K562 (cell line): Measurements from ENCODE around the gene SIGLEC5. TPM values are rescaled to one million over a fixed set of nuclear protein-coding genes. Genes with fewer than 3 reads are reported as not detected.

Experiments
- ATAC-seq: fragments of 200-7000 bp; cut with Tn5 transposase; 3 replicates; pipeline ENCODE4 v1.9.1; 2020; ENCODE audit warnings: moderate library complexity
- BruUV-seq: library from RNA; stranded (reverse); fragments of 400-500 nt; replicated peaks from 2 replicates; lab custom pipeline; 2021; lab: Mats Ljungman, UMichigan
- CTCF ChIA-PET: fragments of 300-600 bp; formaldehyde crosslinking; extraction: SDS; loops from one replicate; lab custom pipeline; 2021; ENCODE audit warnings: low intra/inter-chr PET ratio; lab: Yijun Ruan, JAX
- POLR2A ChIA-PET: fragments of 300-600, 350-650 bp; sonication (Branson Sonifier 250); formaldehyde crosslinking; extraction: SDS; loops from one replicate; lab custom pipeline; 2021; ENCODE audit warnings: antibody characterized with exemption, inconsistent platforms; lab: Yijun Ruan, JAX
- DNase-seq, 4 experiments: peaks; one replicate each; pipeline versions ENCODE4 v3.0.0 to v3.0.0-alpha.2; 2011 to 2018; ENCODE audit warnings: low spot score in 3 of 4, mixed read lengths in 3 of 4; ENCODE audit errors: extremely low read depth in 1 of 4
- FAIRE-seq: peaks from 2 replicates; lab custom pipeline; 2011; peaks lifted over from hg19 to GRCh38; lab: Jason Lieb, UNC
- H2AFZ ChIP-seq: 2 replicates; pipeline ENCODE4 v1.6.0; 2011; ENCODE audit warnings: low read depth, low read length, control low read depth, inconsistent platforms
- H3K27ac ChIP-seq: fragments of 200-600 bp; 3 replicates; pipeline ENCODE4 v1.8.0; 2011; ENCODE audit warnings: low read depth, mild to moderate bottlenecking, control low read depth, inconsistent platforms, low read length, moderate library complexity, mixed read lengths; ENCODE audit errors: extremely low read depth
- H3K27me3 ChIP-seq, 2 experiments: fragments of 300-600 bp in 1 of 2; 2 replicates in 1 of 2; 3 replicates in 1 of 2; pipeline versions ENCODE4 v1.6.0 to v1.8.0; 2011; ENCODE audit warnings: inconsistent platforms in 2 of 2, low read length in 2 of 2, mild to moderate bottlenecking in 1 of 2, mixed read lengths in 1 of 2, moderate library complexity in 1 of 2; ENCODE audit not compliant: control insufficient read depth in 2 of 2, insufficient read depth in 2 of 2
- H3K36me3 ChIP-seq: fragments of 300-600 bp; 3 replicates; pipeline ENCODE4 v1.8.0; 2011; ENCODE audit warnings: mild to moderate bottlenecking, low read length, inconsistent platforms; ENCODE audit not compliant: control insufficient read depth, insufficient read depth
- H3K4me1 ChIP-seq, 2 experiments: fragments of 200-600 bp in 1 of 2; replicated peaks in 1 of 2; 2 replicates in 1 of 2; 3 replicates in 1 of 2; pipeline versions ENCODE4 v1.5.1 to v1.8.0; 2011; ENCODE audit warnings: inconsistent platforms in 2 of 2, low read length in 2 of 2, mild to moderate bottlenecking in 1 of 2, mixed read lengths in 1 of 2, moderate library complexity in 1 of 2; ENCODE audit not compliant: control insufficient read depth in 2 of 2, insufficient read depth in 2 of 2
- H3K4me2 ChIP-seq: 2 replicates; pipeline ENCODE4 v1.6.1; 2011; ENCODE audit warnings: low read length, control low read depth, inconsistent platforms, mixed read lengths; ENCODE audit not compliant: insufficient read depth
- H3K4me3 ChIP-seq: fragments of 200-600 bp; sonication (generic), shearing (Covaris generic); 2 replicates; pipeline ENCODE4 v1.5.1; 2016; ENCODE audit warnings: control low read depth, inconsistent platforms
- H3K79me2 ChIP-seq: fragments of 200-600 bp; 3 replicates; pipeline ENCODE4 v1.8.0; 2011; ENCODE audit warnings: low read length, inconsistent platforms; ENCODE audit not compliant: control insufficient read depth, insufficient read depth
- H3K9ac ChIP-seq, 2 experiments: 2 replicates each; pipeline versions ENCODE4 v1.6.0 to v1.6.1; 2011; ENCODE audit warnings: low read depth in 2 of 2, low read length in 2 of 2, control low read depth in 1 of 2, inconsistent platforms in 1 of 2, mild to moderate bottlenecking in 1 of 2, mixed read lengths in 1 of 2; ENCODE audit not compliant: insufficient read depth in 1 of 2
- H3K9me1 ChIP-seq: one replicate; pipeline ENCODE4 v1.6.0; 2011; ENCODE audit warnings: inconsistent platforms, mild to moderate bottlenecking, low read length, moderate library complexity; ENCODE audit not compliant: control insufficient read depth, insufficient read depth
- H3K9me3 ChIP-seq: replicated peaks from 2 replicates; pipeline ENCODE4 v1.5.1; 2011; ENCODE audit warnings: low read depth, low read length, inconsistent platforms; ENCODE audit not compliant: control insufficient read depth, insufficient read depth
- H4K20me1 ChIP-seq: replicated peaks from 2 replicates; pipeline ENCODE4 v1.6.1; 2011; ENCODE audit warnings: low read length, inconsistent platforms, mixed read lengths; ENCODE audit not compliant: control insufficient read depth, insufficient read depth
- ADNP ChIP-seq: fragments of 200-800 bp; sonication (Bioruptor generic); IDR thresholded peaks from 2 replicates; pipeline ENCODE4 v1.6.1; 2016; ENCODE audit warnings: missing genetic modification characterization, missing compliant biosample characterization
- ATF7 ChIP-seq: fragments of 450-650 bp; IDR thresholded peaks from 2 replicates; pipeline ENCODE4 v1.7.1; 2014; ENCODE audit warnings: mild to moderate bottlenecking, moderate library complexity
- BCOR ChIP-seq: fragments of 450-650 bp; IDR thresholded peaks from 2 replicates; pipeline ENCODE4 v1.6.1; 2016
- CHD4 ChIP-seq: fragments of 200-600 bp; sonication (generic); IDR thresholded peaks from 3 replicates; pipeline ENCODE4 v1.6.1; 2012; ENCODE audit warnings: low read depth, mild to moderate bottlenecking, mixed read lengths, low read length, inconsistent platforms; ENCODE audit not compliant: insufficient read depth, insufficient replicate concordance, poor library complexity, severe bottlenecking
- CTCFL ChIP-seq: IDR thresholded peaks from 2 replicates; pipeline ENCODE4 v1.6.1; 2011; ENCODE audit warnings: borderline replicate concordance, low read depth, mild to moderate bottlenecking, moderate library complexity, low read length; ENCODE audit not compliant: insufficient read depth, poor library complexity, severe bottlenecking
- FOXO4 ChIP-seq: fragments of 450-650 bp; formaldehyde crosslinking; IDR thresholded peaks from 2 replicates; pipeline ENCODE4 v1.4.0; 2020; ENCODE audit warnings: mild to moderate bottlenecking, moderate library complexity
- GABPB2 ChIP-seq: fragments of 250-450 bp; sonication (Bioruptor Pico); conservative IDR thresholded peaks from 2 replicates; pipeline ENCODE4 v1.5.1; 2021; ENCODE audit warnings: mild to moderate bottlenecking
- JUN ChIP-seq, 2 experiments: sonication (generic) in 1 of 2; formaldehyde crosslinking in 1 of 2; IDR thresholded peaks; 2 replicates each; pipeline versions ENCODE4 v1.6.1 to v1.8.0; 2012 to 2022; ENCODE audit warnings: borderline replicate concordance in 2 of 2, mild to moderate bottlenecking in 2 of 2, improper control_type of control experiment in 1 of 2, low read depth in 1 of 2, low read length in 1 of 2, missing genetic modification reagents in 1 of 2
- KDM1A ChIP-seq, 2 experiments: fragments of 450-650 bp; IDR thresholded peaks; 2 replicates each; pipeline ENCODE4 v1.6.1; 2016; ENCODE audit warnings: mild to moderate bottlenecking in 2 of 2
- MITF ChIP-seq: IDR thresholded peaks from 2 replicates; pipeline ENCODE4 v1.6.1; 2014; ENCODE audit warnings: antibody characterized with exemption
- NCOA2 ChIP-seq, 2 experiments: fragments of 450-650 bp; IDR thresholded peaks; 2 replicates each; pipeline ENCODE4 v1.6.1; 2018; ENCODE audit warnings: mild to moderate bottlenecking in 2 of 2, moderate library complexity in 1 of 2; ENCODE audit not compliant: partially characterized antibody in 2 of 2
- NFE2L1 ChIP-seq: fragments of 450-650 bp; IDR thresholded peaks from 2 replicates; pipeline ENCODE4 v1.6.1; 2016; ENCODE audit warnings: missing genetic modification characterization, low read depth, mild to moderate bottlenecking, missing compliant biosample characterization, moderate library complexity, borderline replicate concordance
- NUFIP1 ChIP-seq: fragments of 450-650 bp; IDR thresholded peaks from 2 replicates; pipeline ENCODE4 v1.6.1; 2018; ENCODE audit not compliant: partially characterized antibody
- RBM25 ChIP-seq: fragments of 200-400 bp; formaldehyde crosslinking; IDR thresholded peaks from 2 replicates; pipeline ENCODE4 v1.6.1; 2018; ENCODE audit warnings: low read length, low read depth, moderate library complexity; ENCODE audit not compliant: severe bottlenecking
- ZFP36 ChIP-seq: fragments of 150-350 bp; IDR thresholded peaks from 2 replicates; pipeline ENCODE4 v1.6.1; 2018; ENCODE audit warnings: low read length, low read depth; ENCODE audit not compliant: partially characterized antibody
- ZNF277 ChIP-seq: fragments of 250-450 bp; sonication (Bioruptor Pico); IDR thresholded peaks from 2 replicates; pipeline ENCODE4 v1.8.0; 2022; ENCODE audit warnings: inconsistent platforms, mild to moderate bottlenecking, moderate library complexity, borderline replicate concordance
- WGBS: fragments of 100-300 bp; shearing (Covaris generic); methylation state at CpG from one replicate; pipeline ENCODE4 v1.1.6; 2016; ENCODE audit warnings: low coverage, mixed read lengths; ENCODE audit not compliant: insufficient coverage; ENCODE audit errors: missing lambda C conversion rate; 5-methylcytosine and 5-hydroxymethylcytosine counted together
- in situ Hi-C: fragments of 300-500 bp; cut with MboI; formaldehyde crosslinking; loops from 4 replicates; pipeline ENCODE4 v1.15.0; 2018; ENCODE audit warnings: inconsistent platforms, mixed read lengths
- intact Hi-C: fragments of 100-400 bp; cut with micrococcal nuclease; formaldehyde crosslinking; loops from 2 replicates; pipeline ENCODE4 v1.14.2; 2022
- polyA plus RNA-seq, 8 experiments: library from polyadenylated mRNA; depleted of rRNA in 4 of 8; stranded (reverse) in 5 of 8; unstranded in 3 of 8; fragments of >200 nt; fragmentation: Nextera tagmentation in 2 of 8; fragmentation: Illumina TruSeq in 1 of 8; extraction: Ambion mirVana in 2 of 8; extraction: Trizol in 1 of 8; gene quantifications; 2 replicates each; pipeline versions ENCODE4 v1.2.1 to v1.2.3, GENCODE V29; 2011 to 2014; ENCODE audit warnings: inconsistent platforms in 1 of 8, missing spikeins in 1 of 8
- total RNA-seq, 7 experiments: library from RNA; depleted of rRNA in 6 of 7; stranded (reverse); fragments of >200 nt in 6 of 7; fragmentation: Illumina TruSeq in 2 of 7; extraction: Trizol in 2 of 7; gene quantifications; 2 replicates each; pipeline versions ENCODE4 v1.2.1 to v1.2.3, GENCODE V29; 2011 to 2021; ENCODE audit warnings: low replicate concordance in 1 of 7

SIGLEC5 gene
- total and polyA plus RNA-seq, 9 of the 15 experiments (the other 6 are each of a cell fraction or from before 2014, with no cell fraction given): 0.14 TPM; not detected in 8

- 8% methylated on average over 5 of the region's 5 CpGs for WGBS
- in situ Hi-C loops: no loop called here
- TF ChIP-seq FOXO4 (CRISPR knock-in tag): no peak
- TF ChIP-seq GABPB2 (CRISPR knock-in tag): no peak
- TF ChIP-seq ZFP36: peak; percentile 39
- no peak for TF ChIP-seq NCOA2 (IDR thresholded peaks at IDR 0.05; ENCODE audit: partially characterized antibody in 2 of 2)
- TF ChIP-seq ATF7: no peak
- 0 out of 2 replicates have a peak, but pooled peaks have one; percentile 32 for TF ChIP-seq ADNP (tag)
- TF ChIP-seq MITF: no peak
- TF ChIP-seq BCOR: peak; percentile 71
- peak; percentile 57 for TF ChIP-seq RBM25
- TF ChIP-seq NUFIP1: no peak
- peak in 1 of 2 experiments; percentile 43; a peak in 2 of 4 replicates for TF ChIP-seq KDM1A (IDR thresholded peaks at IDR 0.05)
- no peak for TF ChIP-seq JUN (IDR thresholded peaks at IDR 0.05; ENCODE audit: borderline replicate concordance, low read depth, low read length)
- TF ChIP-seq JUN (CRISPR knock-in tag; IDR thresholded peaks at IDR 0.05; ENCODE audit: borderline replicate concordance): no peak
- TF ChIP-seq NFE2L1 (tag): no peak
- no peak for TF ChIP-seq CTCFL
- TF ChIP-seq ZNF277 (CRISPR knock-in tag): no peak
- TF ChIP-seq CHD4: peak; percentile 34
These were observed 15.4 kb downstream of the SIGLEC5 start for GRCh38 chr19:51614789-51615188.

More at GRCh38 chr19:51614789-51615188, 15.4 kb downstream of the SIGLEC5 start:
- Histone ChIP-seq H3K4me2 (no peak overlapping the region), H3K9ac (no peak overlapping the region), H3K4me1 (no peaks in the 10 kb centered on the region), H3K9me3 (no peaks in the 10 kb centered on the region), H3K9me1 (no peaks in the 10 kb centered on the region), H4K20me1 (no peaks in the 10 kb centered on the region), H3K27me3 (peaks cover 13 to 33% of the 10 kb centered on the region in 2 experiments), H2AFZ (no peak overlapping the region), H3K36me3 (no peaks in the 10 kb centered on the region), H3K27ac (no peak overlapping the region), H3K79me2 (no peaks in the 10 kb centered on the region), H3K4me3 (no peak overlapping the region)
- DNase-seq: no peak
- POLR2A ChIA-PET: interaction anchor here (0.8 to 1.9 kb wide), 3 partner anchors 13 to 369 kb away, joined by 3 to 5 read pairs (median 4); no protein-coding TSS in a partner anchor
- intact Hi-C loops: no loop called here
- ATAC-seq: no peak
- no TSS peak for BruUV-seq
- CTCF ChIA-PET: no interaction called here
- no peak for FAIRE-seq
